ENCODE measurements around the gene CDH24. TPM values are rescaled to one million over a fixed set of nuclear protein-coding genes. Genes with fewer than 3 reads are reported as not detected.

CDH24 gene
- total and polyA plus RNA-seq, 9 of the 15 experiments (the other 6 are each of a cell fraction or from before 2014, with no cell fraction given) = 0.04 to 16.2 (median 4.9) TPM

- TF ChIP-seq ARID4B (CRISPR knock-in tag; IDR thresholded peaks at IDR 0.05) (no peak), FOXK2 (conservative IDR thresholded peaks at IDR 0.05 in 1 of 2, IDR thresholded peaks at IDR 0.05 in 1 of 2; ENCODE audit: low read depth in 2 of 2) (no peak), E2F6 (IDR thresholded peaks at IDR 0.05; ENCODE audit: borderline replicate concordance in 1 of 2, extremely low read depth in 1 of 2, insufficient read depth in 1 of 2, insufficient read length in 1 of 2, low read depth in 1 of 2, low read length in 1 of 2, poor library complexity in 1 of 2, severe bottlenecking in 1 of 2) (peak; percentile 16 to 55), THRAP3 (IDR thresholded peaks at IDR 0.05; ENCODE audit: borderline replicate concordance) (no peak), USF1 (CRISPR knock-in tag; IDR thresholded peaks at IDR 0.05) (no peak), HIVEP1 (CRISPR knock-in tag; IDR thresholded peaks at IDR 0.05) (no peak), POLR2AphosphoS2 (IDR thresholded peaks at IDR 0.05; ENCODE audit: low read length) (no peak), NFYB (IDR thresholded peaks at IDR 0.05; ENCODE audit: extremely low read depth, insufficient read length) (no peak), SRF (CRISPR knock-in tag; IDR thresholded peaks at IDR 0.05) (no peak), ZNF79 (CRISPR knock-in tag; IDR thresholded peaks at IDR 0.05; ENCODE audit: low read depth) (no peak), NEUROD1 (IDR thresholded peaks at IDR 0.05; ENCODE audit: borderline replicate concordance, low read depth, low read length, partially characterized antibody) (peak; percentile 36), CHD2 (IDR thresholded peaks at IDR 0.05; ENCODE audit: low read depth, low read length) (0 out of 2 replicates have a peak, but pooled peaks have one; percentile 31), ZBTB12 (CRISPR knock-in tag; IDR thresholded peaks at IDR 0.05) (no peak), ZNF511 (CRISPR knock-in tag; IDR thresholded peaks at IDR 0.05) (peak; percentile 35; the same call in 1 of the 2 replicates), SMAD3 (CRISPR knock-in tag; conservative IDR thresholded peaks at IDR 0.05) (no peak), MITF (IDR thresholded peaks at IDR 0.05) (no peak), ZNF551 (CRISPR knock-in tag; IDR thresholded peaks at IDR 0.05) (no peak)
These were observed 970 bp downstream of the CDH24 start (continued) for GRCh38 chr14:23056145-23056955.
